KBM-7 (cell line): ENCODE data around the gene DUSP22.
A peak's percentile ranks its signal among the peaks of the same experiment; 100 is the strongest.
"Not testable (repeated sequence)": the region's sequence is repeated elsewhere in the genome, so short reads cannot be mapped to it uniquely, and the experiment has no call there.

Experiments used
- DNase-seq: peaks from one replicate; pipeline ENCODE4 v3.0.0-alpha.2; 2015
- in situ Hi-C: fragments of 300-500 bp; cut with MboI; formaldehyde crosslinking; loops from 2 replicates; pipeline ENCODE4 v1.14.3; 2020; ENCODE audit warnings: low sequenced_read_pairs, low pct_unique_long_range_greater_than_20kb, mixed read lengths

Gene DUSP22

GRCh38 chr6:369559-370431 is 77.5 kb downstream of the DUSP22 start:
- no peak for DNase-seq
- in situ Hi-C loops: no loop called here

- in situ Hi-C loops: no loop called here
Observed at GRCh38 chr6:370555-370954, 78.3 kb downstream of the DUSP22 start.

GRCh38 chr6:371851-372250 is 79.6 kb downstream of the DUSP22 start:
- in situ Hi-C loops, DNase-seq: not testable (repeated sequence)

More at GRCh38 chr6:370555-370954, 78.3 kb downstream of the DUSP22 start:
- DNase-seq: no peak

GRCh38 chr6:372336-372911 is 80.1 kb downstream of the DUSP22 start:
- in situ Hi-C loops: no loop called here

GRCh38 chr6:373031-373430 is 80.7 kb downstream of the DUSP22 start:
- no peak for DNase-seq
- in situ Hi-C loops: no loop called here

More at GRCh38 chr6:372336-372911, 80.1 kb downstream of the DUSP22 start:
- peak; percentile 51 for DNase-seq

- DNase-seq: no peak
- in situ Hi-C loops: no loop called here
Observed at GRCh38 chr6:373773-374724, 81.8 kb downstream of the DUSP22 start.

GRCh38 chr6:374956-375355 is 82.7 kb downstream of the DUSP22 start:
- no peak for DNase-seq
- in situ Hi-C loops: no loop called here

- in situ Hi-C loops: no loop called here
Observed at GRCh38 chr6:376827-377640, 84.7 kb downstream of the DUSP22 start.

GRCh38 chr6:377641-378020 is 85.3 kb downstream of the DUSP22 start:
- in situ Hi-C loops, DNase-seq: not testable (repeated sequence)

More at GRCh38 chr6:376827-377640, 84.7 kb downstream of the DUSP22 start:
- peak; percentile 61 for DNase-seq

GRCh38 chr6:378090-378957 is 86.0 kb downstream of the DUSP22 start:
- DNase-seq: no peak
- in situ Hi-C loops: no loop called here

- DNase-seq: no peak
- in situ Hi-C loops: no loop called here
Observed at GRCh38 chr6:378958-379409, 86.7 kb downstream of the DUSP22 start.

GRCh38 chr6:379410-380181 is 87.3 kb downstream of the DUSP22 start:
- in situ Hi-C loops: no loop called here
- DNase-seq: peak; percentile 51

GRCh38 chr6:380234-381218 is 88.2 kb downstream of the DUSP22 start:
- in situ Hi-C loops: no loop called here
- DNase-seq: no peak

- DNase-seq: no peak
- in situ Hi-C loops: no loop called here
Observed at GRCh38 chr6:381742-382461, 89.6 kb downstream of the DUSP22 start.
